ENCODE results near the gene MOB3B.

The MOB3B gene

DNA sequence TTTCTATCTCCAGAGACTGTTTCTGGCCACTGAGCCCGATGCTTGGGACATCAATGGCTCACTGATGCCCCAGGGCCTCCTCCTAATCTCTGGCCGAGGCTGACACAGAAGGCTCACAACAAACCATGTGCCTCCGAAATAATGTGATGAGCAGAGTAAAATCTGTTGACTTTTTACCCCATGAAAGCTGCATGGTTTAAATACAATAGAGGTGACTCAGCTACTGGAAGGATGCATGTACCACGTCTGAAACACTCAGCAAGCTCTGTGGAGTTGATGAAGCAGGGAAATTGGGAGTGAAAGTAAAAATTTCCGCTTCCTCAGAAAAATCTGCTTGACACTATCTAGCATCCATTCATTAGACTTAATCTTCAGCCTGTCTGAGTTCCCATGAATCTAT, 121.6 kb downstream of the MOB3B start:
- ATAC-seq (ENCODE audit: low read depth) (peak; percentile 95), DNase-seq (ENCODE audit: low spot score) (no peak)
- Histone ChIP-seq H3K27ac (ENCODE audit: poor library complexity, severe bottlenecking) (peak overlapping the region; percentile 78), H3K4me3 (ENCODE audit: severe bottlenecking) (no peak overlapping the region), H3K27me3 (ENCODE audit: insufficient read depth, poor library complexity, severe bottlenecking) (no peaks in the 10 kb centered on the region), H3K36me3 (ENCODE audit: low read depth) (no peaks in the 10 kb centered on the region), H3K4me1 (ENCODE audit: insufficient read depth, poor library complexity, severe bottlenecking) (peaks cover 17% of the 10 kb centered on the region), H3K9me3 (ENCODE audit: severe bottlenecking) (no peaks in the 10 kb centered on the region)
- TF ChIP-seq, protein P1, sequence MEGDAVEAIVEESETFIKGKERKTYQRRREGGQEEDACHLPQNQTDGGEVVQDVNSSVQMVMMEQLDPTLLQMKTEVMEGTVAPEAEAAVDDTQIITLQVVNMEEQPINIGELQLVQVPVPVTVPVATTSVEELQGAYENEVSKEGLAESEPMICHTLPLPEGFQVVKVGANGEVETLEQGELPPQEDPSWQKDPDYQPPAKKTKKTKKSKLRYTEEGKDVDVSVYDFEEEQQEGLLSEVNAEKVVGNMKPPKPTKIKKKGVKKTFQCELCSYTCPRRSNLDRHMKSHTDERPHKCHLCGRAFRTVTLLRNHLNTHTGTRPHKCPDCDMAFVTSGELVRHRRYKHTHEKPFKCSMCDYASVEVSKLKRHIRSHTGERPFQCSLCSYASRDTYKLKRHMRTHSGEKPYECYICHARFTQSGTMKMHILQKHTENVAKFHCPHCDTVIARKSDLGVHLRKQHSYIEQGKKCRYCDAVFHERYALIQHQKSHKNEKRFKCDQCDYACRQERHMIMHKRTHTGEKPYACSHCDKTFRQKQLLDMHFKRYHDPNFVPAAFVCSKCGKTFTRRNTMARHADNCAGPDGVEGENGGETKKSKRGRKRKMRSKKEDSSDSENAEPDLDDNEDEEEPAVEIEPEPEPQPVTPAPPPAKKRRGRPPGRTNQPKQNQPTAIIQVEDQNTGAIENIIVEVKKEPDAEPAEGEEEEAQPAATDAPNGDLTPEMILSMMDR (IDR thresholded peaks at IDR 0.05; ENCODE audit: poor library complexity, severe bottlenecking), result no peak

DNA sequence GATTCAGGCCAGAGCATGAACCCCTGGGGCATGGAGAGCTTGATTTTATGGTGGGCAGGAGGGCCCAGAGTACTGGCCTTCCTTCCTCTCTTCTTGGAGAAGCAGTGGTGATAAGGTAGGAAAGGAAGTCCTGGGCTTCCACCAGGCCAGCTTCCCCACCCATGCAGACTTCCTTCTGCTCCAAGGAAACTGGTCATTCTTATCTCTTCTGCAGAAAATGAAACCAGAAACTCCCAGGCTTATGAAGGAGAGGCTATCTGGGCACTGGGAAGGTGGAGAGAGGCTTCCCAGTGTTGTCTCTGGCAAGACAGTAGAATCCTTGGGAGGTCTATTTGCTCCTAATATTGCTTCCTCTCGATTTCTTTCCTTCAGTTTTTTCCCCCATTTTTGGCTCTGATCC, 122.1 kb downstream of the MOB3B start:
- Histone ChIP-seq H3K4me3 (ENCODE audit: severe bottlenecking) (no peak overlapping the region), H3K27me3 (ENCODE audit: insufficient read depth, poor library complexity, severe bottlenecking) (no peaks in the 10 kb centered on the region), H3K9me3 (ENCODE audit: severe bottlenecking) (no peaks in the 10 kb centered on the region), H3K36me3 (ENCODE audit: low read depth) (no peaks in the 10 kb centered on the region), H3K27ac (ENCODE audit: poor library complexity, severe bottlenecking) (peak overlapping the region; percentile 78), H3K4me1 (ENCODE audit: insufficient read depth, poor library complexity, severe bottlenecking) (peaks cover 15% of the 10 kb centered on the region)
- peak; percentile 13; the same call in 1 of the 3 replicates for ATAC-seq (ENCODE audit: low read depth)
- no peak for DNase-seq (ENCODE audit: low spot score)
- TF ChIP-seq, protein P1 (IDR thresholded peaks at IDR 0.05; ENCODE audit: poor library complexity, severe bottlenecking), result no peak

DNA sequence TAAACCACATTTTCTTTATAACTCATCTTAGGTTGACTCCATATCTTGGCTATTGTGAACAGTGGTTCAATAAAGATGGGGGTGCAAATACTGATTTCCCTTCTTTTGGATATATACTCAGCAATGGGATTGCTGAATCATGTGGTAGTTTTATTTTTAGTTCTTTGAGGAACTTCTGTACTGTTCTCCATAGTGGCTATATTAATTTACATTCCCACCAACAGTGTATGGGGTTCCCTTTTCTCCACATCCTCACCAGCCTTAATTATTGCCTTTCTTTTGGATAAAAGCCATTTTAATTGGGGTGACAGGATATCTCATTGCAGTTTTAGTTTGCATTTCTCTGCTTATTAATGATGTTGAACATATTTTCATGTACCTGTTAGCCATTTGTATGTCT, 125.0 kb downstream of the MOB3B start:
- TF ChIP-seq, protein P1 (IDR thresholded peaks at IDR 0.05; ENCODE audit: poor library complexity, severe bottlenecking), result no peak
- H3K4me1 ChIP-seq (ENCODE audit: insufficient read depth, poor library complexity, severe bottlenecking), result peaks cover 22% of the 10 kb centered on the region
- DNase-seq (ENCODE audit: low spot score) (no peak), ATAC-seq (ENCODE audit: low read depth) (no peak)
- H3K9me3 ChIP-seq (ENCODE audit: severe bottlenecking), result no peaks in the 10 kb centered on the region
- H3K4me3 ChIP-seq (ENCODE audit: severe bottlenecking), result no peak overlapping the region
- H3K27ac ChIP-seq (ENCODE audit: poor library complexity, severe bottlenecking), result no peak overlapping the region
- H3K27me3 ChIP-seq (ENCODE audit: insufficient read depth, poor library complexity, severe bottlenecking), result no peaks in the 10 kb centered on the region
- no peaks in the 10 kb centered on the region for H3K36me3 ChIP-seq (ENCODE audit: low read depth)

DNA sequence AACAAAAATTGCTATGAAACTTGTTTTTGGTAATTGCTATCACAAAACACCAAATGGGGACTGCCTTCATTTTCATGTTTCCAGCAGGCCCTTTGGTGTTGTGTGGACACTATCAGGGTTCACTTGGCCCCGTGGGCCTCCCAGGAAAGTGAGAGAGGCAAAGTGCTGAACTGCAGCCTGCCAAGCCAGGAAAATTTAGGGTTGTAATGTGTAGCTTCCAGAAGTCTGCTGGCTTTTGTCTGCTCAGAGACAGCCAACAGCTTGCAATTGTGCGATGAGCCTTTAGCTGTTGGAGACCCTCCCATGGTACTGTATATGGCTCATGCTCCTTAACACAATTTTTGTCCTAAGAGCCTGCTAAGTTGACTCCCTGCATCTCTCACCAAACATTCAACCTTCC, 127.0 kb downstream of the MOB3B start:
- no peak for ATAC-seq (ENCODE audit: low read depth)
- TF ChIP-seq, protein P1 (IDR thresholded peaks at IDR 0.05; ENCODE audit: poor library complexity, severe bottlenecking), result no peak
- H3K27me3 ChIP-seq (ENCODE audit: insufficient read depth, poor library complexity, severe bottlenecking), result no peaks in the 10 kb centered on the region
- peaks cover 12% of the 10 kb centered on the region for H3K4me1 ChIP-seq (ENCODE audit: insufficient read depth, poor library complexity, severe bottlenecking)
- H3K36me3 ChIP-seq (ENCODE audit: low read depth), result no peaks in the 10 kb centered on the region
- DNase-seq (ENCODE audit: low spot score), result no peak
- no peaks in the 10 kb centered on the region for H3K9me3 ChIP-seq (ENCODE audit: severe bottlenecking)
- no peak overlapping the region for H3K27ac ChIP-seq (ENCODE audit: poor library complexity, severe bottlenecking)
- H3K4me3 ChIP-seq (ENCODE audit: severe bottlenecking), result no peak overlapping the region

DNA sequence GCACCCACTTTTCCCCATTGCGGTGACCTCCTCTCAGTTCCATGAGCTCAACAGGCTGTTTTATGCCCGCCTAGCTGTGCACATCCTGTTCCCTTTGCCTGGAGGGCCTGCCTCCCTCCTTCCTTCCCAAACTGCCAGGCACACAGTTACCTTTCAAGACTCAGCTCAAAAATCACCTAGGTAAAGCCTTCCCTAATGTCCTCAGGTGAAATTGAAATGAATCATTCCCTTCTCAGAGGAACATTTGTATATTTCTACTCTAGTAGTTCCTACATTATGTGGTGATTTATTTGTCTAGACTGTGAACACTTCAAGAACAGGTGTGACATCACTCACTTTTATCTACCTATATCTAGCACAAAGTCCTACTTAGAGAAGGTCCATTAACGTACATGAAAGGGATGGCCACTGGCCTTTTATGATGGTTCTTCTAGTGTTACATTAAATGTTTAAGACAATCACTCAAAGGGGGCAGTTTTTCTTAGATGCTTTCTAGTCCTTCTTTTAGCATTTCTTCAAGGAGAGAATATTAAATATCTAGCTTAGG, 129.2 kb downstream of the MOB3B start:
- H3K36me3 ChIP-seq (ENCODE audit: low read depth), result no peaks in the 10 kb centered on the region
- TF ChIP-seq, protein P1 (IDR thresholded peaks at IDR 0.05; ENCODE audit: poor library complexity, severe bottlenecking), result no peak
- no peak overlapping the region for H3K4me3 ChIP-seq (ENCODE audit: severe bottlenecking)
- peak overlapping the region; percentile 48 for H3K27ac ChIP-seq (ENCODE audit: poor library complexity, severe bottlenecking)
- no peaks in the 10 kb centered on the region for H3K9me3 ChIP-seq (ENCODE audit: severe bottlenecking)
- DNase-seq (ENCODE audit: low spot score) (no peak), ATAC-seq (ENCODE audit: low read depth) (peak; percentile 48)
- peaks cover 21% of the 10 kb centered on the region for H3K4me1 ChIP-seq (ENCODE audit: insufficient read depth, poor library complexity, severe bottlenecking)
- no peaks in the 10 kb centered on the region for H3K27me3 ChIP-seq (ENCODE audit: insufficient read depth, poor library complexity, severe bottlenecking)
